Tibial nerve (tissue), 3 donors: ENCODE results near the gene ABCC10.

Experiments
- CTCF ChIP-seq, 5 experiments: fragments of 200-600 bp in 3 of 5; fragments of 450-650 bp in 2 of 5; sonication (generic) in 3 of 5; IDR thresholded peaks; one replicate each; pipeline ENCODE4 v1.5.1; 2016 to 2019; ENCODE audit warnings: antibody characterized with exemption in 5 of 5, mild to moderate bottlenecking in 3 of 5, moderate library complexity in 2 of 5
- POLR2A ChIP-seq, 2 donors: fragments of 450-650 bp; IDR thresholded peaks; one replicate each; pipeline ENCODE4 v1.6.1; 2017; ENCODE audit warnings: antibody characterized with exemption in 2 of 2, mild to moderate bottlenecking in 2 of 2, moderate library complexity in 2 of 2

DNA sequence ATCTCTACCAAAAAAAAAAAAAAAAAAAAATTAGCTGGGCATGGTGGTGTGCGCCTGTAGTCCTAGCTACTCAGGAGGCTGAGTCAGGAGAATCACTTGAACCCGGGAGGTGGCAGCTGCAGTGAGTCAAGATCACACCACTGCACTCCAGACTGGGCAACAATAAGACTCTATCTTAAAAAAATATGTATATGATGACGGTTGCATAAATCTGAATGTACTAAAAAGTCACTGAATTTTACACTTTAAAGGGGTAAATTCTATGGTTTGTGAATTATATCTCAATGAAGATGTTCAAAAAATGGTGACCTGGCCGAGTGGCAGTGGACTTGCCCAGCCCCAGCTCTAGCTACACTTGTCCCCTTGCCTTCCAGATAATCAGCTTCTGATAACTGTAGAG, 10.4 kb upstream of the ABCC10 start:
- no peak for TF ChIP-seq CTCF (IDR thresholded peaks at IDR 0.05)
- no peak for TF ChIP-seq POLR2A (IDR thresholded peaks at IDR 0.05)
